ENCODE results near the gene MACO1. TPM values are rescaled to one million over a fixed set of nuclear protein-coding genes. Genes with fewer than 3 reads are reported as not detected.

The MACO1 gene
- total and polyA plus RNA-seq, 2 of the 8 experiments (the other 6 are each of a cell fraction or from before 2014, with no cell fraction given) = 3.5 to 15.1 TPM

- TF ChIP-seq CHD7 (IDR thresholded peaks at IDR 0.05; ENCODE audit: insufficient replicate concordance, low read length) (no peak), FOSL1 (IDR thresholded peaks at IDR 0.05; ENCODE audit: insufficient read depth, low read depth, low read length) (no peak)
These were observed 8.6 kb downstream of the MACO1 start (continued) for GRCh38 chr1:25439287-25439686.
